SK-N-SH treated with all-trans-retinoic acid at 6 μM for 48 hours (cell line): Measurements from ENCODE around the gene DAB2IP.

Experiments used
- ATAC-seq: fragments of 200-7000 bp; cut with Tn5 transposase; 3 replicates; pipeline ENCODE4 v1.9.1; 2020; ENCODE audit warnings: mild to moderate bottlenecking, moderate library complexity
- ARNTL ChIP-seq: fragments of 450-650 bp; formaldehyde crosslinking; IDR thresholded peaks from 2 replicates; pipeline ENCODE4 v1.5.0; 2020; ENCODE audit warnings: low read depth, mild to moderate bottlenecking, moderate library complexity, borderline replicate concordance
- BACH2 ChIP-seq: fragments of 250-450 bp; sonication (Bioruptor Pico); IDR thresholded peaks from 2 replicates; pipeline ENCODE4 v1.9.0; 2021; ENCODE audit warnings: mild to moderate bottlenecking, borderline replicate concordance
- CSDC2 ChIP-seq: fragments of 250-450 bp; sonication (Bioruptor Pico); IDR thresholded peaks from 2 replicates; pipeline ENCODE4 v1.5.0; 2020; ENCODE audit warnings: mild to moderate bottlenecking, moderate library complexity
- ESRRG ChIP-seq: fragments of 250-450 bp; sonication (Bioruptor Pico); IDR thresholded peaks from 2 replicates; pipeline ENCODE4 v1.6.1; 2021; ENCODE audit warnings: mild to moderate bottlenecking
- GLIS3 ChIP-seq: fragments of 250-450 bp; sonication (Bioruptor Pico); IDR thresholded peaks from 2 replicates; pipeline ENCODE4 v1.5.0; 2020; ENCODE audit warnings: mild to moderate bottlenecking, moderate library complexity
- ISL1 ChIP-seq: fragments of 250-450 bp; sonication (Bioruptor Pico); IDR thresholded peaks from 2 replicates; pipeline ENCODE4 v2.1.2; 2022; ENCODE audit warnings: mild to moderate bottlenecking, moderate library complexity
- OSR1 ChIP-seq: fragments of 250-450 bp; sonication (Bioruptor Pico); IDR thresholded peaks from 2 replicates; pipeline ENCODE4 v1.8.0; 2022; ENCODE audit warnings: moderate library complexity, mild to moderate bottlenecking, inconsistent platforms
- PPARA ChIP-seq: fragments of 250-450 bp; sonication (Bioruptor Pico); IDR thresholded peaks from 2 replicates; pipeline ENCODE4 v1.5.0; 2020; ENCODE audit warnings: mild to moderate bottlenecking, borderline replicate concordance
- RARB ChIP-seq: fragments of 250-450 bp; sonication (Bioruptor Pico); IDR thresholded peaks from 2 replicates; pipeline ENCODE4 v1.8.0; 2021; ENCODE audit warnings: mild to moderate bottlenecking, moderate library complexity
- SNAI2 ChIP-seq: fragments of 250-450 bp; sonication (Bioruptor Pico); IDR thresholded peaks from 2 replicates; pipeline ENCODE4 v1.5.0; 2020; ENCODE audit warnings: mild to moderate bottlenecking, moderate library complexity
- TCF4 ChIP-seq: fragments of 250-450 bp; sonication (Bioruptor Pico); IDR thresholded peaks from 2 replicates; pipeline ENCODE4 v1.8.0; 2021; ENCODE audit warnings: mild to moderate bottlenecking, moderate library complexity, borderline replicate concordance
- TOX ChIP-seq: fragments of 250-450 bp; sonication (Bioruptor Pico); IDR thresholded peaks from 2 replicates; pipeline ENCODE4 v1.8.0; 2021; ENCODE audit warnings: mild to moderate bottlenecking, moderate library complexity, borderline replicate concordance
- ZC3H10 ChIP-seq: fragments of 250-450 bp; sonication (Bioruptor Pico); IDR thresholded peaks from 2 replicates; pipeline ENCODE4 v1.5.1; 2021; ENCODE audit warnings: mild to moderate bottlenecking, moderate library complexity
- ZFP3 ChIP-seq: fragments of 250-450 bp; sonication (Bioruptor Pico); IDR thresholded peaks from 2 replicates; pipeline ENCODE4 v1.5.0; 2020; ENCODE audit warnings: mild to moderate bottlenecking, moderate library complexity
- ZNF565 ChIP-seq: fragments of 450-650 bp; formaldehyde crosslinking; conservative IDR thresholded peaks from 2 replicates; pipeline ENCODE4 v1.5.0; 2020; ENCODE audit warnings: low read depth, mild to moderate bottlenecking, moderate library complexity
- ZNF70 ChIP-seq: fragments of 450-650 bp; formaldehyde crosslinking; IDR thresholded peaks from 2 replicates; pipeline ENCODE4 v1.5.0; 2020; ENCODE audit warnings: mild to moderate bottlenecking, moderate library complexity
- ZNF8 ChIP-seq: fragments of 450-650 bp; formaldehyde crosslinking; IDR thresholded peaks from 2 replicates; pipeline ENCODE4 v1.5.0; 2020; ENCODE audit warnings: mild to moderate bottlenecking, moderate library complexity
- TF ChIP-seq, protein P1 (sequence below): fragments of 250-450 bp; sonication (Bioruptor Pico); IDR thresholded peaks from 2 replicates; pipeline ENCODE4 v1.5.1; 2021; ENCODE audit warnings: mild to moderate bottlenecking, moderate library complexity
- TF ChIP-seq, protein P2 (sequence below): fragments of 250-450 bp; sonication (Bioruptor Pico); IDR thresholded peaks from 2 replicates; pipeline ENCODE4 v1.8.0; 2020; ENCODE audit warnings: mild to moderate bottlenecking, moderate library complexity, borderline replicate concordance
- TF ChIP-seq, protein P3 (sequence below): fragments of 250-450 bp; sonication (Bioruptor Pico); IDR thresholded peaks from 2 replicates; pipeline ENCODE4 v1.8.0; 2021; ENCODE audit warnings: low read depth, mild to moderate bottlenecking, moderate library complexity, borderline replicate concordance
- TF ChIP-seq, protein P4 (sequence below): fragments of 250-450 bp; sonication (Bioruptor Pico); IDR thresholded peaks from 2 replicates; pipeline ENCODE4 v1.5.0; 2020; ENCODE audit warnings: mild to moderate bottlenecking, moderate library complexity

The DAB2IP gene

DNA sequence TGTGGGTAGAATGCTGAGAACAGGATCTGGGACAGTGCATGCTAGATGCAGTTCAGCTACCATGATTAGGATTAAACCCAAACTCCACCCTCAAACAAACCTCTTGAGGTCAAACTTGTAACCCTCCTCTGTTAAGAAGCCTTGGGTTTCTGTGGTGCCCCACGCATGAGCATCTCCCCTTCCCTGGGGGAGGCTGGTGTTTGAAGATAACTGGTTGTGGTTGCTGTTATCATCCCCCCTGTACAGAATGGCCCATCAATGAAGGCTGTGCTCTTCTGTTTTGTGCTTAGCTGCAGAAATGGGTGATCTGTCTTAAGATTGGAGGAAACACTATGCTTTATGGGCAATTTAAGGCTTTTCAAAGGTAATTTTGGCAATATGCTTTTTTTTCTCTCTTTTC lies 4.4 kb upstream of the DAB2IP start:
- ATAC-seq: no peak
- TF ChIP-seq, protein P1, sequence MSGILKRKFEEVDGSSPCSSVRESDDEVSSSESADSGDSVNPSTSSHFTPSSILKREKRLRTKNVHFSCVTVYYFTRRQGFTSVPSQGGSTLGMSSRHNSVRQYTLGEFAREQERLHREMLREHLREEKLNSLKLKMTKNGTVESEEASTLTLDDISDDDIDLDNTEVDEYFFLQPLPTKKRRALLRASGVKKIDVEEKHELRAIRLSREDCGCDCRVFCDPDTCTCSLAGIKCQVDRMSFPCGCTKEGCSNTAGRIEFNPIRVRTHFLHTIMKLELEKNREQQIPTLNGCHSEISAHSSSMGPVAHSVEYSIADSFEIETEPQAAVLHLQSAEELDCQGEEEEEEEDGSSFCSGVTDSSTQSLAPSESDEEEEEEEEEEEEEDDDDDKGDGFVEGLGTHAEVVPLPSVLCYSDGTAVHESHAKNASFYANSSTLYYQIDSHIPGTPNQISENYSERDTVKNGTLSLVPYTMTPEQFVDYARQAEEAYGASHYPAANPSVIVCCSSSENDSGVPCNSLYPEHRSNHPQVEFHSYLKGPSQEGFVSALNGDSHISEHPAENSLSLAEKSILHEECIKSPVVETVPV (CRISPR knock-in tag): no peak
- TF ChIP-seq, protein P2, sequence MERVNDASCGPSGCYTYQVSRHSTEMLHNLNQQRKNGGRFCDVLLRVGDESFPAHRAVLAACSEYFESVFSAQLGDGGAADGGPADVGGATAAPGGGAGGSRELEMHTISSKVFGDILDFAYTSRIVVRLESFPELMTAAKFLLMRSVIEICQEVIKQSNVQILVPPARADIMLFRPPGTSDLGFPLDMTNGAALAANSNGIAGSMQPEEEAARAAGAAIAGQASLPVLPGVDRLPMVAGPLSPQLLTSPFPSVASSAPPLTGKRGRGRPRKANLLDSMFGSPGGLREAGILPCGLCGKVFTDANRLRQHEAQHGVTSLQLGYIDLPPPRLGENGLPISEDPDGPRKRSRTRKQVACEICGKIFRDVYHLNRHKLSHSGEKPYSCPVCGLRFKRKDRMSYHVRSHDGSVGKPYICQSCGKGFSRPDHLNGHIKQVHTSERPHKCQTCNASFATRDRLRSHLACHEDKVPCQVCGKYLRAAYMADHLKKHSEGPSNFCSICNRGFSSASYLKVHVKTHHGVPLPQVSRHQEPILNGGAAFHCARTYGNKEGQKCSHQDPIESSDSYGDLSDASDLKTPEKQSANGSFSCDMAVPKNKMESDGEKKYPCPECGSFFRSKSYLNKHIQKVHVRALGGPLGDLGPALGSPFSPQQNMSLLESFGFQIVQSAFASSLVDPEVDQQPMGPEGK (CRISPR knock-in tag): no peak
- TF ChIP-seq PPARA: no peak

DNA sequence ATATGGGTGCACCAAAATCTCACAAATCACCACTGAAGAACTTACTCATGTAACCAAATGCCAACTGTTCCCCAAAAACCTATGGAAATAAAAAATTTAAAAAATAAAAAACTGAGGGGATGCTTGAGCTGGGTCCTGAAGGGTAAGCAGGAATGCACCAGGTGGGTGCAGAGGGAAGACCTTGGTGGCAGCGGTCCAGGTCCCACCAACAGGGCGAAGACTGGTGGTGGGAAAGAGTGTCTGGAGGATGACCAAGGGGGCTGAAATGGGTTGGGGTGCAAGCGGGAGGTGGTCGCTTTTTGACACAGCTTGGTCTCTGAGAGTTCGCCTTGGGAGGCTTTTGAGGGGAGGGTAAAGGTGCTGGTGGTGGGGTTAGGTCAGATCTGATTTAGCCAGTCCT lies 3.3 kb upstream of the DAB2IP start:
- TF ChIP-seq ZC3H10 (CRISPR knock-in tag) (no peak), BACH2 (CRISPR knock-in tag) (no peak), ISL1 (CRISPR knock-in tag) (no peak)
- no peak for ATAC-seq

DNA sequence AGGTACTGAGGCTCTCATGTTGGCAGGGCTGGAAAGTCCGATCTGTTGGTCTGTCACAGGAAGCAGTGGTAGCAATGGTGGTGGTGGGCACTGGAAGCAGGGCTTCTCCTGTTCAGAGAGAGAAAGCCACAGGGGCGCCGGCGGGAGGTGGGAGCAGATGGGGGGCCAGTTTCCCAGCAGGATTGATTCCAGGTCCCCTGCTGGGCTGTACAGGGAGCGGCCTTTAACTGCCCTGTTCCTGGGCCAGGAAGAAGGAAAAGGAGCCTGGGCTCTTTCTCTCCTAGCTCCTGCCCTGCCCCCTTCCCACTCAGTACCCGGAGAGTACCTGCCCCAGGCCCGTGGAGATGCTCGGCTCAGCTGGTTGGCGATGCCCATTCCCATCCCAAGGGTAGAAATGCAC lies 2.6 kb upstream of the DAB2IP start:
- no peak for TF ChIP-seq RARB (CRISPR knock-in tag)
- TF ChIP-seq ZNF8 (CRISPR knock-in tag): no peak
- no peak for TF ChIP-seq TOX
- TF ChIP-seq, protein P3, sequence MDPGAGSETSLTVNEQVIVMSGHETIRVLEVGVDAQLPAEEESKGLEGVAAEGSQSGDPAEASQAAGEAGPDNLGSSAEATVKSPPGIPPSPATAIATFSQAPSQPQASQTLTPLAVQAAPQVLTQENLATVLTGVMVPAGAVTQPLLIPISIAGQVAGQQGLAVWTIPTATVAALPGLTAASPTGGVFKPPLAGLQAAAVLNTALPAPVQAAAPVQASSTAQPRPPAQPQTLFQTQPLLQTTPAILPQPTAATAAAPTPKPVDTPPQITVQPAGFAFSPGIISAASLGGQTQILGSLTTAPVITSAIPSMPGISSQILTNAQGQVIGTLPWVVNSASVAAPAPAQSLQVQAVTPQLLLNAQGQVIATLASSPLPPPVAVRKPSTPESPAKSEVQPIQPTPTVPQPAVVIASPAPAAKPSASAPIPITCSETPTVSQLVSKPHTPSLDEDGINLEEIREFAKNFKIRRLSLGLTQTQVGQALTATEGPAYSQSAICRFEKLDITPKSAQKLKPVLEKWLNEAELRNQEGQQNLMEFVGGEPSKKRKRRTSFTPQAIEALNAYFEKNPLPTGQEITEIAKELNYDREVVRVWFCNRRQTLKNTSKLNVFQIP (CRISPR knock-in tag): no peak
- no peak for TF ChIP-seq OSR1 (CRISPR knock-in tag)
- ATAC-seq: no peak

DNA sequence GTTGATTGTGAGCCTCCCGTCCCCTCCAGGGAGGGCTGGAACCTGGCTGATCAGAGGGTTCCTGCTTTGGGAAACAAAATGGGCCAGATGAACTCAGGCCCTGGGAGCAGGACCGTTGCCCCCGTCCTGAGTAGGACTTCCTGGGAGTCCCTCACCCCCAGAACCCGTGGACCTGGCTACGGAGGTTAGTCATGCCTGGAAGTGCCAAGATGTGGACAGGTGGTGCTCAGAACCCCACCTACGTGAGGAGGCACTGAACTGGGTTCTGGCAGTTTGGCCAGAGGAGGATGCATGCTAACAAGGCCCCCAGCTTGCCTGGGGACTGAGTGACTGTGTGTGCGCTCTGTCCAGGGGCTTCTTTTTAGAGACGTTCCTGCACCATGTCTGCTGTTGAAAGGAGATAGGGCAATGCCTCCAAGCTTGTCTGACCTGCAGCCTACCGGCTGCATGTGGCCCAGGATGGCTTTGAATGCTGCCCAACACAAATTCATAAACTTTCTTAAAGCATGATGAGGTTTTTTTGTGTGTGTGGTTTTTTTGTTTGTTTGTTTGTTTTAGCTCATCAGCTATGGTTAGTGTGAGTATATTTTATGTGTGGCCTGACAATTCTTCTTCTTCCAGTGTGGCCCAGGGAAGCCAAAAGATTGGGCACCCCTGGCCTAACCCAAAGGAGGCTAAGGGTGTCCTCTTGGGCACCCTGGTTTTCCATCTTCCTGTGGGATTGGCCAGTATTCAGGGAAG lies 1.8 kb upstream of the DAB2IP start:
- ATAC-seq: peak; percentile 3; the same call in 1 of the 3 replicates
- no peak for TF ChIP-seq OSR1 (CRISPR knock-in tag)
- TF ChIP-seq ZFP3 (CRISPR knock-in tag): no peak
- TF ChIP-seq ZNF565: no peak
- TF ChIP-seq ZC3H10 (CRISPR knock-in tag): no peak
- TF ChIP-seq, protein P2 (CRISPR knock-in tag): no peak
- no peak for TF ChIP-seq ARNTL
- no peak for TF ChIP-seq TCF4 (CRISPR knock-in tag)
- TF ChIP-seq GLIS3 (CRISPR knock-in tag): no peak
- TF ChIP-seq ZNF8 (CRISPR knock-in tag): no peak
- TF ChIP-seq, protein P3 (CRISPR knock-in tag): no peak
- TF ChIP-seq, protein P1 (CRISPR knock-in tag): no peak
- TF ChIP-seq ESRRG: no peak
- no peak for TF ChIP-seq SNAI2 (CRISPR knock-in tag)
- TF ChIP-seq, protein P4, sequence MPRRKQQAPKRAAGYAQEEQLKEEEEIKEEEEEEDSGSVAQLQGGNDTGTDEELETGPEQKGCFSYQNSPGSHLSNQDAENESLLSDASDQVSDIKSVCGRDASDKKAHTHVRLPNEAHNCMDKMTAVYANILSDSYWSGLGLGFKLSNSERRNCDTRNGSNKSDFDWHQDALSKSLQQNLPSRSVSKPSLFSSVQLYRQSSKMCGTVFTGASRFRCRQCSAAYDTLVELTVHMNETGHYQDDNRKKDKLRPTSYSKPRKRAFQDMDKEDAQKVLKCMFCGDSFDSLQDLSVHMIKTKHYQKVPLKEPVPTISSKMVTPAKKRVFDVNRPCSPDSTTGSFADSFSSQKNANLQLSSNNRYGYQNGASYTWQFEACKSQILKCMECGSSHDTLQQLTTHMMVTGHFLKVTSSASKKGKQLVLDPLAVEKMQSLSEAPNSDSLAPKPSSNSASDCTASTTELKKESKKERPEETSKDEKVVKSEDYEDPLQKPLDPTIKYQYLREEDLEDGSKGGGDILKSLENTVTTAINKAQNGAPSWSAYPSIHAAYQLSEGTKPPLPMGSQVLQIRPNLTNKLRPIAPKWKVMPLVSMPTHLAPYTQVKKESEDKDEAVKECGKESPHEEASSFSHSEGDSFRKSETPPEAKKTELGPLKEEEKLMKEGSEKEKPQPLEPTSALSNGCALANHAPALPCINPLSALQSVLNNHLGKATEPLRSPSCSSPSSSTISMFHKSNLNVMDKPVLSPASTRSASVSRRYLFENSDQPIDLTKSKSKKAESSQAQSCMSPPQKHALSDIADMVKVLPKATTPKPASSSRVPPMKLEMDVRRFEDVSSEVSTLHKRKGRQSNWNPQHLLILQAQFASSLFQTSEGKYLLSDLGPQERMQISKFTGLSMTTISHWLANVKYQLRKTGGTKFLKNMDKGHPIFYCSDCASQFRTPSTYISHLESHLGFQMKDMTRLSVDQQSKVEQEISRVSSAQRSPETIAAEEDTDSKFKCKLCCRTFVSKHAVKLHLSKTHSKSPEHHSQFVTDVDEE (CRISPR knock-in tag): no peak
- no peak for TF ChIP-seq ZNF70 (CRISPR knock-in tag)
- no peak for TF ChIP-seq CSDC2
